HepG2 (cell line): Measurements from ENCODE around the gene NDOR1. TPM values are rescaled to one million over a fixed set of nuclear protein-coding genes. Genes with fewer than 3 reads are reported as not detected.

Experiments used
- CBX5 ChIP-seq: sonication (generic); formaldehyde crosslinking; IDR thresholded peaks from 2 replicates; pipeline ENCODE4 v1.4.0; 2020; ENCODE audit warnings: missing genetic modification reagents, borderline replicate concordance
- E2F2 ChIP-seq: sonication (generic); formaldehyde crosslinking; IDR thresholded peaks from 2 replicates; pipeline ENCODE4 v1.4.0; 2020; ENCODE audit warnings: missing genetic modification reagents, borderline replicate concordance
- ETS1 ChIP-seq: sonication (generic); formaldehyde crosslinking; IDR thresholded peaks from 2 replicates; pipeline ENCODE4 v1.4.0; 2020; ENCODE audit warnings: missing genetic modification reagents
- HIVEP1 ChIP-seq: sonication (generic); formaldehyde crosslinking; IDR thresholded peaks from 2 replicates; pipeline ENCODE4 v1.4.0; 2020; ENCODE audit warnings: mild to moderate bottlenecking, missing genetic modification reagents
- KLF11 ChIP-seq: IDR thresholded peaks from 2 replicates; pipeline ENCODE4 v1.6.1; 2016; ENCODE audit warnings: missing compliant biosample characterization
- KLF9 ChIP-seq: IDR thresholded peaks from 2 replicates; pipeline ENCODE4 v1.6.1; 2016; ENCODE audit warnings: low read depth
- MIER2 ChIP-seq: IDR thresholded peaks from 2 replicates; pipeline ENCODE4 v1.6.1; 2016; ENCODE audit warnings: missing biosample characterization, missing genetic modification reagents
- MXI1 ChIP-seq: IDR thresholded peaks from 3 replicates; pipeline ENCODE4 v1.6.1; 2012; ENCODE audit warnings: low read depth, low read length, inconsistent platforms, borderline replicate concordance
- NFYC ChIP-seq: IDR thresholded peaks from 2 replicates; pipeline ENCODE4 v1.6.1; 2016; ENCODE audit warnings: missing genetic modification reagents, missing compliant biosample characterization
- NR1H2 ChIP-seq: sonication (generic); formaldehyde crosslinking; IDR thresholded peaks from 2 replicates; pipeline ENCODE4 v1.8.1; 2022; ENCODE audit warnings: low read depth, missing genetic modification reagents, borderline replicate concordance
- PHF21A ChIP-seq: sonication (generic); formaldehyde crosslinking; IDR thresholded peaks from 2 replicates; pipeline ENCODE4 v1.5.0; 2020; ENCODE audit warnings: mild to moderate bottlenecking, missing genetic modification reagents
- SP140L ChIP-seq: sonication (generic); formaldehyde crosslinking; IDR thresholded peaks from 2 replicates; pipeline ENCODE4 v1.4.0; 2020; ENCODE audit warnings: missing genetic modification reagents, borderline replicate concordance
- THYN1 ChIP-seq: sonication (generic); formaldehyde crosslinking; IDR thresholded peaks from 2 replicates; pipeline ENCODE4 v1.8.1; 2023; ENCODE audit warnings: low read depth, mild to moderate bottlenecking, moderate library complexity, missing genetic modification reagents, borderline replicate concordance
- ZNF264 ChIP-seq: sonication (generic); formaldehyde crosslinking; IDR thresholded peaks from 2 replicates; pipeline ENCODE4 v1.4.0; 2020; ENCODE audit warnings: missing genetic modification reagents
- ZNF383 ChIP-seq: sonication (generic); formaldehyde crosslinking; IDR thresholded peaks from 2 replicates; pipeline ENCODE4 v1.4.0; 2020; ENCODE audit warnings: missing genetic modification reagents, mild to moderate bottlenecking, borderline replicate concordance
- ZNF577 ChIP-seq: sonication (generic); formaldehyde crosslinking; IDR thresholded peaks from 2 replicates; pipeline ENCODE4 v1.4.0; 2020; ENCODE audit warnings: mild to moderate bottlenecking, low read depth, missing genetic modification reagents, borderline replicate concordance
- ZNF713 ChIP-seq: sonication (generic); formaldehyde crosslinking; IDR thresholded peaks from 2 replicates; pipeline ENCODE4 v1.4.0; 2020; ENCODE audit warnings: mild to moderate bottlenecking, missing genetic modification reagents
- ZSCAN30 ChIP-seq: sonication (generic); formaldehyde crosslinking; IDR thresholded peaks from 2 replicates; pipeline ENCODE4 v1.5.0; 2020; ENCODE audit warnings: mild to moderate bottlenecking, missing genetic modification reagents
- polyA plus RNA-seq, 8 experiments: library from polyadenylated mRNA; depleted of rRNA in 3 of 8; stranded (reverse) in 7 of 8; unstranded in 1 of 8; fragments of >200 nt; fragmentation: Illumina TruSeq in 4 of 8; extraction: Trizol in 4 of 8; gene quantifications; 2 replicates each; pipeline versions ENCODE4 v1.2.1 to v1.2.3, GENCODE V29; 2011 to 2016; ENCODE audit warnings: low read depth in 4 of 8, missing spikeins in 1 of 8, mixed read lengths in 1 of 8; ENCODE audit not compliant: insufficient read depth in 1 of 8
- total RNA-seq, 5 experiments: library from RNA; depleted of rRNA; stranded (reverse); fragments of >200 nt; fragmentation: Illumina TruSeq; extraction: Trizol; gene quantifications; 2 replicates each; pipeline ENCODE4 v1.2.3, GENCODE V29; 2016; ENCODE audit warnings: low read depth in 1 of 5
- TF ChIP-seq, protein P1 (sequence below): sonication (generic); formaldehyde crosslinking; IDR thresholded peaks from 2 replicates; pipeline ENCODE4 v1.8.0; 2022; ENCODE audit warnings: missing genetic modification reagents, mild to moderate bottlenecking, moderate library complexity, borderline replicate concordance
- TF ChIP-seq, protein P2 (sequence below): sonication (generic); formaldehyde crosslinking; conservative IDR thresholded peaks from 2 replicates; pipeline ENCODE4 v1.4.0; 2020; ENCODE audit warnings: missing genetic modification reagents
- TF ChIP-seq, protein P3 (sequence below): sonication (generic); formaldehyde crosslinking; IDR thresholded peaks from 2 replicates; pipeline ENCODE4 v1.8.0; 2022; ENCODE audit warnings: mild to moderate bottlenecking, missing genetic modification reagents

NDOR1 gene
- total and polyA plus RNA-seq, 2 of the 13 experiments (the other 11 are each of a cell fraction or from before 2014, with no cell fraction given) = 3.6 to 8.7 TPM

- TF ChIP-seq, protein P1, sequence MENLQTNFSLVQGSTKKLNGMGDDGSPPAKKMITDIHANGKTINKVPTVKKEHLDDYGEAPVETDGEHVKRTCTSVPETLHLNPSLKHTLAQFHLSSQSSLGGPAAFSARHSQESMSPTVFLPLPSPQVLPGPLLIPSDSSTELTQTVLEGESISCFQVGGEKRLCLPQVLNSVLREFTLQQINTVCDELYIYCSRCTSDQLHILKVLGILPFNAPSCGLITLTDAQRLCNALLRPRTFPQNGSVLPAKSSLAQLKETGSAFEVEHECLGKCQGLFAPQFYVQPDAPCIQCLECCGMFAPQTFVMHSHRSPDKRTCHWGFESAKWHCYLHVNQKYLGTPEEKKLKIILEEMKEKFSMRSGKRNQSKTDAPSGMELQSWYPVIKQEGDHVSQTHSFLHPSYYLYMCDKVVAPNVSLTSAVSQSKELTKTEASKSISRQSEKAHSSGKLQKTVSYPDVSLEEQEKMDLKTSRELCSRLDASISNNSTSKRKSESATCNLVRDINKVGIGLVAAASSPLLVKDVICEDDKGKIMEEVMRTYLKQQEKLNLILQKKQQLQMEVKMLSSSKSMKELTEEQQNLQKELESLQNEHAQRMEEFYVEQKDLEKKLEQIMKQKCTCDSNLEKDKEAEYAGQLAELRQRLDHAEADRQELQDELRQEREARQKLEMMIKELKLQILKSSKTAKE (CRISPR knock-in tag) = no peak
- TF ChIP-seq SP140L (CRISPR knock-in tag) (no peak), CBX5 (CRISPR knock-in tag) (peak; percentile 27; the same call in 1 of the 2 replicates), ZNF577 (CRISPR knock-in tag) (no peak), MIER2 (no peak), ZNF383 (CRISPR knock-in tag) (no peak), ZSCAN30 (CRISPR knock-in tag) (no peak), KLF11 (CRISPR knock-in tag) (no peak), HIVEP1 (CRISPR knock-in tag) (peak; percentile 53; the same call in 1 of the 2 replicates), ZNF713 (CRISPR knock-in tag) (no peak), THYN1 (no peak), MXI1 (peak; percentile 78; the same call in 2 of the 3 replicates), E2F2 (CRISPR knock-in tag) (no peak), ETS1 (CRISPR knock-in tag) (no peak), NR1H2 (CRISPR knock-in tag) (no peak), NFYC (CRISPR knock-in tag) (peak; percentile 68; the same call in 1 of the 2 replicates), ZNF264 (CRISPR knock-in tag) (no peak), KLF9 (CRISPR knock-in tag) (no peak), PHF21A (CRISPR knock-in tag) (peak; percentile 45; the same call in 1 of the 2 replicates)
- TF ChIP-seq, protein P2, sequence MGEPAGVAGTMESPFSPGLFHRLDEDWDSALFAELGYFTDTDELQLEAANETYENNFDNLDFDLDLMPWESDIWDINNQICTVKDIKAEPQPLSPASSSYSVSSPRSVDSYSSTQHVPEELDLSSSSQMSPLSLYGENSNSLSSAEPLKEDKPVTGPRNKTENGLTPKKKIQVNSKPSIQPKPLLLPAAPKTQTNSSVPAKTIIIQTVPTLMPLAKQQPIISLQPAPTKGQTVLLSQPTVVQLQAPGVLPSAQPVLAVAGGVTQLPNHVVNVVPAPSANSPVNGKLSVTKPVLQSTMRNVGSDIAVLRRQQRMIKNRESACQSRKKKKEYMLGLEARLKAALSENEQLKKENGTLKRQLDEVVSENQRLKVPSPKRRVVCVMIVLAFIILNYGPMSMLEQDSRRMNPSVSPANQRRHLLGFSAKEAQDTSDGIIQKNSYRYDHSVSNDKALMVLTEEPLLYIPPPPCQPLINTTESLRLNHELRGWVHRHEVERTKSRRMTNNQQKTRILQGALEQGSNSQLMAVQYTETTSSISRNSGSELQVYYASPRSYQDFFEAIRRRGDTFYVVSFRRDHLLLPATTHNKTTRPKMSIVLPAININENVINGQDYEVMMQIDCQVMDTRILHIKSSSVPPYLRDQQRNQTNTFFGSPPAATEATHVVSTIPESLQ (CRISPR knock-in tag) = no peak
- TF ChIP-seq, protein P3, sequence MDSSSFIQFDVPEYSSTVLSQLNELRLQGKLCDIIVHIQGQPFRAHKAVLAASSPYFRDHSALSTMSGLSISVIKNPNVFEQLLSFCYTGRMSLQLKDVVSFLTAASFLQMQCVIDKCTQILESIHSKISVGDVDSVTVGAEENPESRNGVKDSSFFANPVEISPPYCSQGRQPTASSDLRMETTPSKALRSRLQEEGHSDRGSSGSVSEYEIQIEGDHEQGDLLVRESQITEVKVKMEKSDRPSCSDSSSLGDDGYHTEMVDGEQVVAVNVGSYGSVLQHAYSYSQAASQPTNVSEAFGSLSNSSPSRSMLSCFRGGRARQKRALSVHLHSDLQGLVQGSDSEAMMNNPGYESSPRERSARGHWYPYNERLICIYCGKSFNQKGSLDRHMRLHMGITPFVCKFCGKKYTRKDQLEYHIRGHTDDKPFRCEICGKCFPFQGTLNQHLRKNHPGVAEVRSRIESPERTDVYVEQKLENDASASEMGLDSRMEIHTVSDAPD = no peak
Measured at GRCh38 chr9:137223078-137223970, 17.8 kb downstream of the NDOR1 start (continued).
